IMR-90 (cell line): Measurements from ENCODE around the gene DAPK1. TPM values are rescaled to one million over a fixed set of nuclear protein-coding genes. Genes with fewer than 3 reads are reported as not detected.

Source experiments
- ATAC-seq: fragments of 200-7000 bp; cut with Tn5 transposase; 2 replicates; pipeline ENCODE4 v1.9.1; 2020; ENCODE audit warnings: low read depth, mild to moderate bottlenecking, moderate library complexity
- BruUV-seq: library from RNA; stranded (reverse); fragments of 400-500 nt; replicated peaks from 2 replicates; lab custom pipeline; 2021; lab: Mats Ljungman, UMichigan
- CTCF ChIA-PET: fragments of 300-600 bp; formaldehyde crosslinking; extraction: SDS; loops from one replicate; lab custom pipeline; 2021; ENCODE audit warnings: antibody characterized with exemption; lab: Yijun Ruan, JAX
- POLR2A ChIA-PET: fragments of 300-600 bp; sonication (Branson Sonifier 250); formaldehyde crosslinking; loops from one replicate; lab custom pipeline; 2022; ENCODE audit warnings: antibody characterized with exemption; ENCODE audit not compliant: unreplicated experiment; lab: Charles Lee
- DNase-seq: peaks from one replicate; pipeline ENCODE4 v3.0.0; 2013
- H2AFZ ChIP-seq: replicated peaks from 2 replicates; pipeline ENCODE3; 2013; ENCODE audit warnings: low read length, mild to moderate bottlenecking; ENCODE audit not compliant: poor library complexity
- H2AK5ac ChIP-seq: 2 replicates; pipeline ENCODE4 v1.6.1; 2013; ENCODE audit warnings: low read depth, low read length, inconsistent platforms
- H2AK9ac ChIP-seq: replicated peaks from 2 replicates; pipeline ENCODE3; 2013; ENCODE audit warnings: mild to moderate bottlenecking, low read depth, low read length, moderate library complexity; ENCODE audit not compliant: poor library complexity
- H2BK120ac ChIP-seq: 2 replicates; pipeline ENCODE4 v1.6.1; 2013; ENCODE audit warnings: low read depth, low read length, inconsistent platforms
- H2BK15ac ChIP-seq: 3 replicates; pipeline ENCODE4 v1.6.1; 2013; ENCODE audit warnings: low read depth, low read length, inconsistent platforms
- H2BK20ac ChIP-seq: 2 replicates; pipeline ENCODE4 v1.6.1; 2013; ENCODE audit warnings: low read depth, mild to moderate bottlenecking, inconsistent platforms, low read length, moderate library complexity
- H2BK5ac ChIP-seq: 2 replicates; pipeline ENCODE4 v1.6.1; 2013; ENCODE audit warnings: mild to moderate bottlenecking, low read depth, low read length, inconsistent platforms; ENCODE audit not compliant: poor library complexity, severe bottlenecking
- H3K14ac ChIP-seq: replicated peaks from 2 replicates; pipeline ENCODE4 v1.6.1; 2013; ENCODE audit warnings: low read depth, low read length, inconsistent platforms
- H3K18ac ChIP-seq: 2 replicates; pipeline ENCODE4 v1.6.1; 2013; ENCODE audit warnings: low read depth, low read length, control low read depth
- H3K23ac ChIP-seq: 2 replicates; pipeline ENCODE4 v1.6.1; 2013; ENCODE audit warnings: low read depth, low read length, inconsistent platforms
- H3K27ac ChIP-seq: 2 replicates; pipeline ENCODE4 v1.5.1; 2013; ENCODE audit warnings: mild to moderate bottlenecking, control low read depth, low read length; ENCODE audit not compliant: insufficient read depth
- H3K27me3 ChIP-seq: 2 replicates; pipeline ENCODE4 v1.6.1; 2013; ENCODE audit warnings: low read length; ENCODE audit not compliant: control insufficient read depth, insufficient read depth
- H3K36me3 ChIP-seq: 2 replicates; pipeline ENCODE4 v1.6.1; 2013; ENCODE audit warnings: low read length, mixed read lengths; ENCODE audit not compliant: control insufficient read depth, insufficient read depth
- H3K4ac ChIP-seq: 2 replicates; pipeline ENCODE4 v1.6.1; 2013; ENCODE audit warnings: low read depth, low read length, inconsistent platforms
- H3K4me1 ChIP-seq: 2 replicates; pipeline ENCODE4 v1.6.1; 2013; ENCODE audit warnings: low read length, mixed read lengths; ENCODE audit not compliant: control insufficient read depth, insufficient read depth
- H3K4me2 ChIP-seq: 2 replicates; pipeline ENCODE4 v1.6.1; 2013; ENCODE audit warnings: low read depth, mild to moderate bottlenecking, control low read depth, low read length, moderate library complexity
- H3K4me3 ChIP-seq: 2 replicates; pipeline ENCODE4 v1.5.1; 2013; ENCODE audit warnings: low read depth, mild to moderate bottlenecking, control low read depth, low read length, moderate library complexity; ENCODE audit not compliant: insufficient read depth
- H3K56ac ChIP-seq: 2 replicates; pipeline ENCODE4 v1.6.1; 2013; ENCODE audit warnings: low read length, inconsistent platforms; ENCODE audit not compliant: insufficient read depth; ENCODE audit errors: extremely low read depth
- H3K79me1 ChIP-seq, 2 experiments: 2 replicates each; pipeline ENCODE4 v1.6.1; 2013; ENCODE audit warnings: low read length in 2 of 2, inconsistent platforms in 1 of 2, low read depth in 1 of 2
- H3K9ac ChIP-seq: 2 replicates; pipeline ENCODE4 v1.6.1; 2013; ENCODE audit warnings: low read depth, low read length, control low read depth
- H3K9me1 ChIP-seq: 2 replicates; pipeline ENCODE4 v1.6.1; 2013; ENCODE audit warnings: low read length, inconsistent platforms; ENCODE audit not compliant: insufficient read depth
- H3K9me3 ChIP-seq: 2 replicates; pipeline ENCODE4 v1.6.1; 2013; ENCODE audit warnings: low read length; ENCODE audit not compliant: control insufficient read depth, insufficient read depth
- H4K20me1 ChIP-seq: 2 replicates; pipeline ENCODE4 v1.6.1; 2013; ENCODE audit warnings: low read length, inconsistent platforms; ENCODE audit not compliant: insufficient read depth
- H4K5ac ChIP-seq: 2 replicates; pipeline ENCODE4 v1.6.1; 2013; ENCODE audit warnings: mild to moderate bottlenecking, low read depth, low read length, control low read depth
- H4K8ac ChIP-seq, 2 experiments: 2 replicates each; pipeline ENCODE4 v1.6.1; 2013; ENCODE audit warnings: low read depth in 2 of 2, low read length in 2 of 2, control low read depth in 1 of 2, inconsistent platforms in 1 of 2
- H4K91ac ChIP-seq: 2 replicates; pipeline ENCODE4 v1.6.1; 2013; ENCODE audit warnings: low read depth, low read length, inconsistent platforms; ENCODE audit not compliant: insufficient read depth
- BHLHE40 ChIP-seq: fragments of 150-350 bp; IDR thresholded peaks from 2 replicates; pipeline ENCODE4 v1.6.1; 2016; ENCODE audit warnings: mild to moderate bottlenecking, low read depth, low read length
- CEBPB ChIP-seq: IDR thresholded peaks from 2 replicates; pipeline ENCODE4 v1.6.1; 2012; ENCODE audit warnings: low read depth, low read length, improper control_type of control experiment
- CHD1 ChIP-seq: IDR thresholded peaks from 2 replicates; pipeline ENCODE4 v1.6.1; 2012; ENCODE audit warnings: low read depth, low read length, improper control_type of control experiment
- FOS ChIP-seq: fragments of 150-350 bp; IDR thresholded peaks from 2 replicates; pipeline ENCODE4 v1.6.1; 2016; ENCODE audit warnings: low read depth, low read length
- MAFK ChIP-seq: IDR thresholded peaks from 2 replicates; pipeline ENCODE4 v1.6.1; 2012; ENCODE audit warnings: low read depth, low read length, improper control_type of control experiment
- MAZ ChIP-seq: IDR thresholded peaks from 2 replicates; pipeline ENCODE4 v1.6.1; 2012; ENCODE audit warnings: low read depth, mild to moderate bottlenecking, low read length, improper control_type of control experiment, moderate library complexity, borderline replicate concordance
- MXI1 ChIP-seq: IDR thresholded peaks from 2 replicates; pipeline ENCODE4 v1.6.1; 2012; ENCODE audit warnings: low read depth, mild to moderate bottlenecking, low read length, moderate library complexity, borderline replicate concordance
- POLR2A ChIP-seq: IDR thresholded peaks from 2 replicates; pipeline ENCODE4 v1.6.1; 2012; ENCODE audit warnings: mild to moderate bottlenecking, low read depth, low read length
- RCOR1 ChIP-seq: IDR thresholded peaks from 2 replicates; pipeline ENCODE4 v1.6.1; 2012; ENCODE audit warnings: mild to moderate bottlenecking, low read length, improper control_type of control experiment; ENCODE audit not compliant: insufficient replicate concordance
- RFX5 ChIP-seq: IDR thresholded peaks from 2 replicates; pipeline ENCODE4 v1.8.0; 2012; ENCODE audit warnings: low read depth, mild to moderate bottlenecking, low read length, moderate library complexity
- SMC3 ChIP-seq: fragments of 150-350 bp; IDR thresholded peaks from 2 replicates; pipeline ENCODE4 v1.6.1; 2016; ENCODE audit warnings: low read depth, mild to moderate bottlenecking, antibody characterized with exemption, low read length, moderate library complexity
- USF2 ChIP-seq: fragments of 150-350 bp; IDR thresholded peaks from 2 replicates; pipeline ENCODE4 v1.6.1; 2017; ENCODE audit warnings: mild to moderate bottlenecking, antibody characterized with exemption, low read length, low read depth
- WGBS, 2 experiments: methylation state at CpG; one replicate each; pipeline versions ENCODE4 v1.1.5 to v1.1.7; 2013; ENCODE audit warnings: missing lambda C conversion rate in 2 of 2; ENCODE audit not compliant: insufficient read length in 1 of 2; ENCODE audit errors: extremely low coverage in 2 of 2; 5-methylcytosine and 5-hydroxymethylcytosine counted together
- dilution Hi-C: fragments of 300-500 bp; cut with HindIII; formaldehyde crosslinking; loops from one replicate; pipeline ENCODE4 v1.14.3; 2018; ENCODE audit warnings: low sequenced_read_pairs; ENCODE audit not compliant: unreplicated experiment
- in situ Hi-C: fragments of 300-500 bp; cut with MboI; formaldehyde crosslinking; loops from 3 replicates; pipeline ENCODE4 v1.14.3; 2019; ENCODE audit warnings: low sequenced_read_pairs, inconsistent platforms, mixed read lengths
- intact Hi-C: fragments of 100-400 bp; cut with micrococcal nuclease; formaldehyde crosslinking; loops from 2 replicates; pipeline ENCODE4 v1.10.0; 2022
- polyA plus RNA-seq, 3 experiments: library from polyadenylated mRNA; depleted of rRNA; stranded (reverse); fragments of >200 nt; gene quantifications; 2 replicates each; pipeline ENCODE4 v1.2.3, GENCODE V29; 2012; ENCODE audit warnings: low replicate concordance in 1 of 3
- total RNA-seq: library from RNA; depleted of rRNA; stranded (reverse); fragments of >200 nt; gene quantifications from 2 replicates; pipeline ENCODE4 v1.2.3, GENCODE V29; 2012
- TF ChIP-seq, protein P1 (sequence below): conservative IDR thresholded peaks from 2 replicates; pipeline ENCODE4 v1.5.1; 2012; ENCODE audit warnings: mild to moderate bottlenecking, low read depth, low read length, improper control_type of control experiment
- TF ChIP-seq, protein P2 (sequence below): fragments of 150-350 bp; IDR thresholded peaks from 2 replicates; pipeline ENCODE4 v1.6.1; 2016; ENCODE audit warnings: low read depth, mild to moderate bottlenecking, low read length, moderate library complexity, borderline replicate concordance

DAPK1 gene
- total and polyA plus RNA-seq, 2 of the 4 experiments (the other 2 are of a cell fraction): under 0.01 to 0.03 TPM

- H3K4me1 ChIP-seq: peaks cover 11% of the 10 kb centered on the region
- intact Hi-C loops (no loop called here), dilution Hi-C loops (no loop called here), in situ Hi-C loops (no loop called here)
- no peak overlapping the region for H2AFZ ChIP-seq
- no peaks in the 10 kb centered on the region; the same call in 1 of the 2 replicates for H3K27me3 ChIP-seq
- H3K9me1 ChIP-seq: 0 out of 2 replicates have a peak, but pooled peaks cover 4% of the 10 kb centered on the region
- no peak overlapping the region for H3K4me2 ChIP-seq
- no peaks in the 10 kb centered on the region for H3K9me3 ChIP-seq
- POLR2A ChIA-PET: no interaction called here
- no TSS peak for BruUV-seq
- H3K14ac ChIP-seq: no peak overlapping the region
- no peak overlapping the region for H2BK5ac ChIP-seq
- no peak overlapping the region for H2AK9ac ChIP-seq
- H3K79me1 ChIP-seq: no peaks in the 10 kb centered on the region
- H4K8ac ChIP-seq: no peak overlapping the region
- no peaks in the 10 kb centered on the region for H4K20me1 ChIP-seq
- no peak overlapping the region for H2BK20ac ChIP-seq
- CTCF ChIA-PET: no interaction called here
- H3K56ac ChIP-seq: no peak overlapping the region
- no peak overlapping the region for H4K91ac ChIP-seq
- H3K9ac ChIP-seq: no peak overlapping the region
- DNase-seq (no peak), ATAC-seq (no peak)
- no peak overlapping the region for H3K4ac ChIP-seq
- no peak overlapping the region for H4K5ac ChIP-seq
- no peak overlapping the region for H3K23ac ChIP-seq
- H3K4me3 ChIP-seq: no peak overlapping the region
- no peak overlapping the region for H2BK120ac ChIP-seq
- H3K18ac ChIP-seq: no peak overlapping the region
- no peak for TF ChIP-seq CHD1
- TF ChIP-seq MXI1: no peak
- no peak for TF ChIP-seq MAFK
- no peak for TF ChIP-seq FOS
- no peak for TF ChIP-seq USF2
- TF ChIP-seq, protein P1, sequence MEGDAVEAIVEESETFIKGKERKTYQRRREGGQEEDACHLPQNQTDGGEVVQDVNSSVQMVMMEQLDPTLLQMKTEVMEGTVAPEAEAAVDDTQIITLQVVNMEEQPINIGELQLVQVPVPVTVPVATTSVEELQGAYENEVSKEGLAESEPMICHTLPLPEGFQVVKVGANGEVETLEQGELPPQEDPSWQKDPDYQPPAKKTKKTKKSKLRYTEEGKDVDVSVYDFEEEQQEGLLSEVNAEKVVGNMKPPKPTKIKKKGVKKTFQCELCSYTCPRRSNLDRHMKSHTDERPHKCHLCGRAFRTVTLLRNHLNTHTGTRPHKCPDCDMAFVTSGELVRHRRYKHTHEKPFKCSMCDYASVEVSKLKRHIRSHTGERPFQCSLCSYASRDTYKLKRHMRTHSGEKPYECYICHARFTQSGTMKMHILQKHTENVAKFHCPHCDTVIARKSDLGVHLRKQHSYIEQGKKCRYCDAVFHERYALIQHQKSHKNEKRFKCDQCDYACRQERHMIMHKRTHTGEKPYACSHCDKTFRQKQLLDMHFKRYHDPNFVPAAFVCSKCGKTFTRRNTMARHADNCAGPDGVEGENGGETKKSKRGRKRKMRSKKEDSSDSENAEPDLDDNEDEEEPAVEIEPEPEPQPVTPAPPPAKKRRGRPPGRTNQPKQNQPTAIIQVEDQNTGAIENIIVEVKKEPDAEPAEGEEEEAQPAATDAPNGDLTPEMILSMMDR: no peak
- no peak for TF ChIP-seq RFX5
- TF ChIP-seq, protein P2, sequence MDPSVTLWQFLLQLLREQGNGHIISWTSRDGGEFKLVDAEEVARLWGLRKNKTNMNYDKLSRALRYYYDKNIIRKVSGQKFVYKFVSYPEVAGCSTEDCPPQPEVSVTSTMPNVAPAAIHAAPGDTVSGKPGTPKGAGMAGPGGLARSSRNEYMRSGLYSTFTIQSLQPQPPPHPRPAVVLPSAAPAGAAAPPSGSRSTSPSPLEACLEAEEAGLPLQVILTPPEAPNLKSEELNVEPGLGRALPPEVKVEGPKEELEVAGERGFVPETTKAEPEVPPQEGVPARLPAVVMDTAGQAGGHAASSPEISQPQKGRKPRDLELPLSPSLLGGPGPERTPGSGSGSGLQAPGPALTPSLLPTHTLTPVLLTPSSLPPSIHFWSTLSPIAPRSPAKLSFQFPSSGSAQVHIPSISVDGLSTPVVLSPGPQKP: no peak
- no peak for TF ChIP-seq SMC3
- TF ChIP-seq MAZ: no peak
- no peak for TF ChIP-seq CEBPB
- no peak for TF ChIP-seq BHLHE40
- TF ChIP-seq RCOR1: no peak
- TF ChIP-seq POLR2A: no peak
- no peak overlapping the region for H3K27ac ChIP-seq
- H2AK5ac ChIP-seq: no peak overlapping the region; the same call in 1 of the 2 replicates
- WGBS, 2 experiments: 98% methylated on average over 6 of the region's 12 CpGs; no CpG with 5 or more reads in 1 of the 2 experiments
- no peaks in the 10 kb centered on the region for H3K36me3 ChIP-seq
- no peak overlapping the region for H2BK15ac ChIP-seq
Observed at GRCh38 chr9:87595610-87596009, 97.9 kb downstream of the DAPK1 start.
